ENCODE measurements around the gene RBMS3.

The RBMS3 gene

DNA sequence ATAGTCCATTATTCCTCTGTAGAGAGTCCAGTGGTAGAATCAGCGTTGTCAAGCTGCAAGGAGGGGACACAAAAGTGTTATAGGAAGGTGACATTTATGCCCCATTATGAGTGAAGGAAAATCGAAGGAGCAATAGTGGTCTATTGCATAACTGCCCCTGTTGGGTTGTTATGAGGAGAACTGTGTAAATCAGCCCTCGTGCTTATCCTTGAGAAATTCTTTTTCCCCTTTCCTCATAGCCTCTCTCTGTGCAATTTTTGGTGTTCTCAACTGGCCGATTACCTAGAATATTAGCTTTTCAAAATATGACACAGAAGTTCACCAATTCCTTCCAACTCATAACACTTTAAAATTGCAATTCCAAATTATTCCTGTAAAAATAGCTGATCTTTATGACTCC lies 286.6 kb downstream of the RBMS3 start:
- H3K4me2 ChIP-seq, result no peak overlapping the region
- no peak for TF ChIP-seq Cebpa-rat (IDR thresholded peaks at IDR 0.05)
- H3K9me3 ChIP-seq, result no peaks in the 10 kb centered on the region
- no peak overlapping the region for H3K4me3 ChIP-seq
- H3K27ac ChIP-seq, result no peak overlapping the region
- H3K36me3 ChIP-seq, result no peaks in the 10 kb centered on the region
- H3K9ac ChIP-seq, result no peak overlapping the region
- no peaks in the 10 kb centered on the region for H3K4me1 ChIP-seq
- H4K20me1 ChIP-seq, result no peaks in the 10 kb centered on the region
- no peaks in the 10 kb centered on the region for H3K27me3 ChIP-seq

DNA sequence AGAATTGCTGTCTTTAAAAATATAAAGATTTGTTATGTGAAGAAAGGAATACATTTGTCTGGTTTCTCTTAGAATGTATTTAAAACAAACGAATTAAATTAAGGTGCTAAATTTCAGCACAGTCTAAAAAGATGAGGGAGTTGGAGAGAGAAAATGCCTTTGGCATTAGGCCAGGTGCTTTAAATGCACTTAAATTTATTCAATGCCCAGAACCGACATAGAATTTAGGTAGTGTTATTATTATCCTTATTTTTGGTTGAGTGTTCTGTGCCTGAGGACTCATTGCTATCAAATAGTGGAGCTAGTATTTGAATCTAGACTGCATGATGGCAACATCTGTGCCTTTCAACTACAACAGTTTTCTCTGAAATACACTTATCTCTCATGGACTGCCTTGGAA lies 287.5 kb downstream of the RBMS3 start:
- Histone ChIP-seq H3K36me3 (no peaks in the 10 kb centered on the region), H3K9me3 (no peaks in the 10 kb centered on the region), H3K4me3 (no peak overlapping the region), H3K27ac (no peak overlapping the region), H4K20me1 (no peaks in the 10 kb centered on the region), H3K4me1 (no peaks in the 10 kb centered on the region), H3K4me2 (no peak overlapping the region), H3K27me3 (no peaks in the 10 kb centered on the region), H3K9ac (no peak overlapping the region)
- no peak for TF ChIP-seq Cebpa-rat (IDR thresholded peaks at IDR 0.05)

- Histone ChIP-seq H3K9ac (no peak overlapping the region), H3K36me3 (no peaks in the 10 kb centered on the region), H3K4me2 (no peak overlapping the region), H3K4me3 (no peak overlapping the region), H4K20me1 (no peaks in the 10 kb centered on the region), H3K9me3 (no peaks in the 10 kb centered on the region), H3K27ac (no peak overlapping the region), H3K4me1 (no peaks in the 10 kb centered on the region), H3K27me3 (no peaks in the 10 kb centered on the region)
- TF ChIP-seq Cebpa-rat (IDR thresholded peaks at IDR 0.05), result no peak
These were observed 295.3 kb downstream of the RBMS3 start for GRCh38 chr3:29576181-29576580.

GRCh38 chr3:29576675-29577074 lies 295.8 kb downstream of the RBMS3 start:
- H3K9ac ChIP-seq, result no peak overlapping the region
- H3K4me3 ChIP-seq, result no peak overlapping the region
- TF ChIP-seq Cebpa-rat (IDR thresholded peaks at IDR 0.05), result no peak
- H3K27ac ChIP-seq, result no peak overlapping the region
- no peaks in the 10 kb centered on the region for H4K20me1 ChIP-seq
- no peaks in the 10 kb centered on the region for H3K36me3 ChIP-seq
- H3K9me3 ChIP-seq, result no peaks in the 10 kb centered on the region
- H3K27me3 ChIP-seq, result no peaks in the 10 kb centered on the region
- no peaks in the 10 kb centered on the region for H3K4me1 ChIP-seq
- no peak overlapping the region for H3K4me2 ChIP-seq

DNA sequence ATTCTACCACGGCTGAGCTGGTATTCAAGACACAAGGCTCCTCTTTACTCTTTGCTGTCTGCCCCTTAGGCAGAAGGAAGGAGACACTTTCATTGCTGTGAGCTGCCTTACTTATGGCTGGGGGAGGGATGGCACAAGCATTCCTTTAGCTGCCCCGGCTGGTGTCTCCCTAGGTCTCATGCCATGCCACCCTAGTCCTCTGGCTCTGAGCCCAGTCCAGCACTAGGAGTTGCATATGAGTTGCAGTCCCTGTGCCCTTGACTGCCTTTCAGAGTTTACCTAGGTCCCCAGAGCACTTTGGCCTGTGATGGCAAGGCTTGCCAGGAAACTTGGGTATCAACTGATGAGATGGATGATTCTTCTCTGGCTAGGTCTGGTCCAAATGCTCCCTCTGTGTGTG lies 296.4 kb downstream of the RBMS3 start:
- Histone ChIP-seq H3K4me1 (no peaks in the 10 kb centered on the region), H3K27me3 (no peaks in the 10 kb centered on the region), H3K9me3 (no peaks in the 10 kb centered on the region), H3K36me3 (no peaks in the 10 kb centered on the region), H3K4me3 (no peak overlapping the region), H4K20me1 (no peaks in the 10 kb centered on the region), H3K27ac (no peak overlapping the region), H3K9ac (no peak overlapping the region), H3K4me2 (no peak overlapping the region)
- no peak for TF ChIP-seq Cebpa-rat (IDR thresholded peaks at IDR 0.05)

GRCh38 chr3:29581311-29581710 lies 300.4 kb downstream of the RBMS3 start:
- H3K36me3 ChIP-seq, result no peaks in the 10 kb centered on the region
- H3K27me3 ChIP-seq, result no peaks in the 10 kb centered on the region
- no peak overlapping the region for H3K4me3 ChIP-seq
- H3K4me1 ChIP-seq, result no peaks in the 10 kb centered on the region
- H3K9me3 ChIP-seq, result no peaks in the 10 kb centered on the region
- H3K4me2 ChIP-seq, result no peak overlapping the region
- no peaks in the 10 kb centered on the region for H4K20me1 ChIP-seq
- H3K27ac ChIP-seq, result no peak overlapping the region
- no peak overlapping the region for H3K9ac ChIP-seq
- TF ChIP-seq Cebpa-rat (IDR thresholded peaks at IDR 0.05), result no peak

GRCh38 chr3:29582273-29582672 lies 301.4 kb downstream of the RBMS3 start:
- Histone ChIP-seq H3K9ac (no peak overlapping the region), H3K27me3 (no peaks in the 10 kb centered on the region), H3K4me2 (no peak overlapping the region), H3K4me3 (no peak overlapping the region), H4K20me1 (no peaks in the 10 kb centered on the region), H3K27ac (no peak overlapping the region), H3K36me3 (no peaks in the 10 kb centered on the region), H3K9me3 (no peaks in the 10 kb centered on the region), H3K4me1 (no peaks in the 10 kb centered on the region)
- no peak for TF ChIP-seq Cebpa-rat (IDR thresholded peaks at IDR 0.05)

DNA sequence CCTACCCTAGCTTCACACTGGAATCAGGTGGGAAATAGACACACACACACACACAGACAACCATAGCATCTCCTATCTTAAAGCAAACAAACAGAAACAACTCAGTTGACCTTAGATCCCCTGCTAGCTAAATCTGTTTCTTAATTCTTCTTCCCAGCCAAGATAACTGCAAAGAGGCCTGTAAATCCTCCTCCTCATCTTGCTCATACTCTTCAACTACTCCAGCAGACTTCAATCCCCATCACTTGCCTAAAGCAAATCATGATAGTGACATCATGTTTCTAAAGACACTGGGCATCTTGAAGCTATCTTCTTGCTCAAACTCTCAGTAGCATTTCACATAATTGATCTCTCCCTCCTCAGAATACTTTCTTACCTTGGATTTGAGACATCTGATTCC lies 303.0 kb downstream of the RBMS3 start:
- H3K9ac ChIP-seq, result no peak overlapping the region
- no peak overlapping the region for H3K27ac ChIP-seq
- no peaks in the 10 kb centered on the region for H3K9me3 ChIP-seq
- no peaks in the 10 kb centered on the region for H4K20me1 ChIP-seq
- no peaks in the 10 kb centered on the region for H3K36me3 ChIP-seq
- TF ChIP-seq Cebpa-rat (IDR thresholded peaks at IDR 0.05), result no peak
- H3K4me3 ChIP-seq, result no peak overlapping the region
- H3K4me1 ChIP-seq, result no peaks in the 10 kb centered on the region
- no peak overlapping the region for H3K4me2 ChIP-seq
- no peaks in the 10 kb centered on the region for H3K27me3 ChIP-seq

GRCh38 chr3:29585368-29585767 lies 304.5 kb downstream of the RBMS3 start:
- H3K27me3 ChIP-seq, result no peaks in the 10 kb centered on the region
- H3K36me3 ChIP-seq, result no peaks in the 10 kb centered on the region
- no peaks in the 10 kb centered on the region for H4K20me1 ChIP-seq
- H3K27ac ChIP-seq, result no peak overlapping the region
- no peaks in the 10 kb centered on the region for H3K9me3 ChIP-seq
- no peaks in the 10 kb centered on the region for H3K4me1 ChIP-seq
- TF ChIP-seq Cebpa-rat (IDR thresholded peaks at IDR 0.05), result no peak
- H3K4me2 ChIP-seq, result no peak overlapping the region
- H3K4me3 ChIP-seq, result no peak overlapping the region
- no peak overlapping the region for H3K9ac ChIP-seq

- Histone ChIP-seq H3K36me3 (no peaks in the 10 kb centered on the region), H3K4me3 (no peak overlapping the region), H3K4me2 (no peak overlapping the region), H3K27ac (no peak overlapping the region), H3K27me3 (no peaks in the 10 kb centered on the region), H3K4me1 (no peaks in the 10 kb centered on the region), H4K20me1 (no peaks in the 10 kb centered on the region), H3K9ac (no peak overlapping the region), H3K9me3 (no peaks in the 10 kb centered on the region)
- TF ChIP-seq Cebpa-rat (IDR thresholded peaks at IDR 0.05), result no peak
These were observed 306.5 kb downstream of the RBMS3 start for GRCh38 chr3:29587340-29587739.

- Histone ChIP-seq H3K4me1 (no peaks in the 10 kb centered on the region), H3K4me3 (no peak overlapping the region), H3K9me3 (no peaks in the 10 kb centered on the region), H3K4me2 (no peak overlapping the region), H3K27ac (no peak overlapping the region), H4K20me1 (no peaks in the 10 kb centered on the region), H3K27me3 (no peaks in the 10 kb centered on the region), H3K36me3 (no peaks in the 10 kb centered on the region), H3K9ac (no peak overlapping the region)
- TF ChIP-seq Cebpa-rat (IDR thresholded peaks at IDR 0.05), result no peak
These were observed 309.1 kb downstream of the RBMS3 start for GRCh38 chr3:29590012-29590411.

Data from BLaER1 (cell line).